Activated T-cell treated with anti-CD3 and anti-CD28 coated beads for 1 hour (primary cell): ENCODE data around the gene MCAT.

Experiments used
- DNase-seq: peaks from one replicate; pipeline ENCODE4 v3.0.0-alpha.2; 2020; ENCODE audit warnings: low read depth

The MCAT gene

DNA sequence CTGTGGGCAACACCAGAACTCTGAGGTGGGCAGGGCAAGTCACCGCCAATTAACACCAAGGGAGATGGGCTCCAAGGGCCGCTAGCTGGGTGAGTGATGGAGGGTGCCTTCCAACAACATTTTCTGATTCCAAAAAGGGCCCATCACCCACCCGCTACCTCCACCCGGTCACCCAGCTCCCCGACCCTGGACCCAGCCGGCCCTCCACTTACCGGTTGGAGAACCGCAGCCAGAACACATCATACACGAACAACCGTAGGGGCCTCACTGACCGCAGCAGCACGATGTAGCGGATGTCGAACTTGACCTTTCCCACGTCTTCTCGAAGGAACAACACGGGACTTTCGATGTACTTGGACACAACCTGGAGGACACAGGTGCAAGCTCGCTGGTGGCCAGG lies 29.0 kb upstream of the MCAT start:
- no peak for DNase-seq

- no peak for DNase-seq
Measured at GRCh38 chr22:43171607-43172006, 28.4 kb upstream of the MCAT start.

DNA sequence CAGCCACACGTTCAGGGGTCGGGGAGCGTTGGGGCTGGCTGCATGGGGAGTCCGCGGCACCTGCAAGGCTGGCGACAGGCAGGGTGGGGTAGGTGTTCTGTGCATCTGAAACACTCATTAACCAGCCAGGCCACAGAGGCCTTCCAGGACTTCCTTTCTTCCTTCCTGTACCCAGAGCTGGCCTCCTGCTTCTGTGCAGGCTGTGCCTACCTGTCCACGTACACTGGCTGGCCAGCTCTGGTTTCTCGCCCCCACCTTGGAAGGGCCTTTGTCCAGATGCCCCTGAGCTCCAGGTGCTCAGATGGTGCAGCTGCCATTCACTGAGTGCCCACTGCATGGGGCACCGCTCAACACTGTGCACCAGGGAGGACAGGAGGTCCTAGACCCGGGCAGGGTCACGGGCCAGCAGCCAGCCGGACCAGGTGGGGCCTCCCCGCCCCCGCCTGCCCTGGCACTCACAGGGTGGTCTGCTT lies 27.9 kb upstream of the MCAT start:
- DNase-seq, result no peak

GRCh38 chr22:43170131-43170480 lies 26.9 kb upstream of the MCAT start:
- DNase-seq, result no peak

DNA sequence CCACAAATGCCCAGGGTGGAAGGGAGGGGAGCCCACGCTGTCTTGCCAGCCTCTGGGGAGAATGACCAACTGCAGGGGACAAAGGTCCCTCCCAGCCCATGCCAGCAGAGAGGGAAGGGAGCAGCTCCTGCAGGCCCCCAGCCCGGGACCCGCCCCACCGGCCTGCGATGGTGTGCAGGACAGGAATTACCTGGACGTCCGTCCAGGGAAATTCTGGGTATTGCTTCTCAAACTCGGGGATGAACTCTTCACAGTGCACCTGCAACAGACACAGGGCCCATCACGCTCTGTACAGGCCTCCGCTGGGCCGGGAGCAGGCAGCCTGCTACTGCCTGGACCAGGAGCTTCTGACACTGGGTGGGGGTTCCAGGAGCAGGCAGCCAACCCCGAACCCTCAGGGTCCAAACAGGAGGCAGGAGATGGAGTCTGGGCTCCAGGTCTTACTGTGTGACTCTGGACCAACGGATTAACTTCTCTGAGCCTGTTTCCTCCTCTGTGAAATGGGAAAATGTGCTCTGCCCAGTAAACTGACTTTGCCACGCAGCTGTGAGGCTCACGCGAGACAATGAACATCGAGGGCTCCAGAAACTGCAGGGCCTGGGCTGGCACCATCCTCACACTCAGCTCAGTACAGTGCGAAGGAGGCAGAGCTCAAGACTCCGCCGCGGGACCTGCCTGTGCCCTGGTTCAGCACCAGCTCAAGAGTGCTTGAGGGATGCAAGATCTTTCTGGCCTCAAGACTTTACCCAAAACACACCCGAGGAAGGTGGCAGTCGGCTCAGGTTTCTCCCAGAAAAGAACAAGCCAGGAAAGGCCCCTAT lies 26.3 kb upstream of the MCAT start:
- DNase-seq, result no peak

- DNase-seq, result no peak
Measured at GRCh38 chr22:43168471-43169309, 25.5 kb upstream of the MCAT start.

GRCh38 chr22:43167001-43167589 lies 23.9 kb upstream of the MCAT start:
- no peak for DNase-seq

DNA sequence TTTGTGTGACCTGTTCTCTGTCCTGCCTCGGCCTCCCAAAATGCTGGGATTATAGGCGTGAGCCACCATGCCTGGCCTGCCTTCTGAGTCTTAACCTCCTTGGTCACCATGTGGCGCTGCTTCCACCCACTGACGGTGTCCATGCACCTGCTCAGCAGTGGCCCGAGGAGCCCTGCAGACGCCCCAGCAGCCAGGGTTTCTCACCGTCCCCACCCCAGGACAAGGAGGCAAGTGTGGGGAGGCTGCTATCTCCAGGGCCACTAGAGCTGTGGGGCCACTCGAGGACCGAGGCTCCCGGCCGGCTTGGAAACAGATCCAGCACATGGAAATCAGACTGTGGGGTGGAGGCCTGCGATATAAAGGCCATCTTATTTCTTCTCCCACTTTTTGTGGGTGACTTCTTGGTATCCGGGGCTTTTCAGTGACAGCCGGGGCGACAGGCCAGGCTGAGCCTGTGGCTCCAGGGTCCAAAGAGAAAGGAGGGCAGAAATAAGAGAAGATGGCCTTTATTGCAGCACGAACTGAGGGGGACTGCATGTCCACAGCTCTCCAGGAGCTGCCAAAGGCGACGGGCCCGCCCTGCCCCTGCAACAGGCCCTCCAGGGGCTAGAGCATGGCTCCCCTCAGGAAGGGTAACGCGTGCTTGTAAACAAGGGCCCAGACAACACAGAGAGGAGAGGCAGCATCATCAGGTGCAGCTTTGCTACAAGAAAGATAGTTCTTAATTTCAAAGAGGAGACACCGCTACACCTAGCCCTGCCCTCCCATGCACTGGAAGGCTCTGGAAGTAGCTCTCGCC lies 23.1 kb upstream of the MCAT start:
- no peak for DNase-seq

DNA sequence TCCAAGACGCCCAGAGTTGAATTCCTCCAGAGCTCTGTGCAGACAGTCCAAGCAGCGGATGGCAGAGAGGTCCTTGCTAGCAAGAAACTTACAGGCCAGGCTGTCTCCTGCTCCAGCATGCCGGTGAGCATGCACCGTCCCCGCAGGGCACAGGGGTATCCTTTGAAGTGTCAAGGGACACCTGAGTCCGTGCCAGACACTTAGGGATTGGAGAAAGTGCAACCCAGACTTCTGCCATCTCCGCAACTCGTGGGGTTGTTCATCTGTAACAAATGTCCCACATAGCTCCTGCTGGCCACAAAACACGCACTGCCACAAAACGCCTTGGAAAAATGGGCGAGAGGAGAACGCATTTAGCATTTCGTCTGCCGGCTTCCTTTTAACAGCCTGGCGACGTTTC lies 21.4 kb upstream of the MCAT start:
- no peak for DNase-seq

DNA sequence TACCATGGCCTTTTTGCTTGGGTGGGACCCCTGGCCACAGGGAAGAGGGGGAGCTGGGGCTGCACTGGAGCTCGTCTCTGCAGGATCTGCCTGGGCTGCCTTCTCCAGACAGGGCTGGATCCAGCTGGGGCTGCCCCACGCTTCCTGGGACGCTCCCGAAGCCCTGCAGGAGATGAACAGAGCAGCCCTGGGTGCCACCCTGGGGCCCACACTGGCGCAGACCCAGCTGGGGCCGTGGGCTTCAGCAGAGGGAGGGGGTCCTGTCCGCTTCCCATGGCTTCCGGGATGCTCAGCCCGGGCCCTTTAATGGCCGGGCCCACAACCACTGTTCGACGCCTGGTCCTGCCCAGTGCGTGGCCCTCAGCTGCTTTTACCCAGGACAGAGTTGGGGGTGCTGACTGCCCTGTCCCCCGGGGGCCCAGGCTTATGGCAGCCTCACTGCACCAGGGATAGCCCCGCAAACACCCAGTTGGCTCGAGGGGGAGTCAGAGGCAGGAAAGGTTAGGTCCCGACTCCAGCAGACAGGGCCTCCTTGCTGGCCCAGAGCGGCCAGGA lies 20.1 kb upstream of the MCAT start:
- DNase-seq, result no peak

- DNase-seq, result no peak
Measured at GRCh38 chr22:43162412-43163150, 19.4 kb upstream of the MCAT start.

DNA sequence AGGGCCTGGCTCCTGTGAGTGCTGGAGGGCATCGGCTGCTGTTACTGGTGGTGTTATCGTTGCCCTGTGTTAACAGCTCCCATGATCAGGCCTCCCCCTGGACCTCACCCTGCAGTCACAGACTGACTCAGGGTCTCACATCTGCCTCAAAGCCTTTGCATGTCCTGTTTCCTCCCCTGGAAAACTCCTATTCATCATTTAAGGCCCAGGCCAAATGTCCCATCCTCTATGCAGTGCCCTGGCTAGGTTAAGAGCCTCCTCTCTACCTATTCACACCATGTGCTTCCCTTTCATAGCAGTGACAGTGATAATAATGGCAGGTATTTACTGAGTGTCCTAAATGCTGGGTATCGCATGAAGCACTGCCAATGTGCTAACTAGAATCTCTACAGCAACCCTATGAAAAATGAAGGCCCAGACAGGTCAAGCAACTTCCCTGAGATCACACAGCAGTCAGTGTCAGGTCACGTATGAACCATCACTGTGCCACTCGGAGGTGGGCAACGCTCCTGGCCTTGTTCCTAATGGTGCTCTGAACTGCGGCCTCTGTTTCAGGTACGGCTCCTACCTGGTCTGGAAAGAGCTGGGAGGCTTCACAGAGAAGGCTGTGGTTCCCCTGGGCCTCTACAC lies 17.4 kb upstream of the MCAT start:
- DNase-seq, result no peak

DNA sequence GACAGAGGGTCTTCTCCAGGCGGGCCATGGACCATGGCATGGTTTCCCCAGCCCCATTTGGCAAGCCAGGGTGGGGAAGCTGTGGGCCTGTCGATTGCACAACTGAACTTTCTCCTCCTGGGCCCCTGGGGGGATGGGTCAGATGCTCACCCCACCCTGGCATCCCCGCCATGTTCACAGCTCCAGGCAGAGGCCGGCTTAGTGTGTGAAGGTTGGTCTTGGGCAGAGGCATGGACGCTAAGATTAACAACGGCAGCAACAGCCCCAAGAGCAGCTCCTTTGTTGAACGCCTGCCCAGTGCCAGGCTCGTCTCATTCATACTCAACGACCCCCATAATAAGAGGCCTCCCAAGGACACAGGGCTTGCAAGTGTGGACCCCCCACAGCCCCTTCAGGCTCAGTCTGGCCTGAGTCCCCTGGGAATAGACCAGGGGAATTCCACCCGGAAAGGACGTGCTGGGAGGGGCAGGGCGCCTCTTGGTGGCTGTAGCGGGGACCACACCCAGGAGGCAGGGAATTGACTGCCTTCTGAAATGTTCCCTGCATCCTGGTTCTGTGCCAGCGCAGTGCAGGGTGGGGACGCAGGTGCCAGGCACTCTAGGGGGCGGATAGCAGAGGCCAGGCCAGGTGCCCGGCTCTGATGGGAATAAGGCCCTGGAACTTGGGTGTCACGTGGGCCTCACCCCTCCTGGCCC lies 16.4 kb upstream of the MCAT start:
- DNase-seq, result no peak

- DNase-seq, result no peak
Measured at GRCh38 chr22:43158778-43159483, 15.7 kb upstream of the MCAT start.

GRCh38 chr22:43157874-43158546 lies 14.8 kb upstream of the MCAT start:
- no peak for DNase-seq

- DNase-seq, result no peak
Measured at GRCh38 chr22:43156413-43156812, 13.2 kb upstream of the MCAT start.

DNA sequence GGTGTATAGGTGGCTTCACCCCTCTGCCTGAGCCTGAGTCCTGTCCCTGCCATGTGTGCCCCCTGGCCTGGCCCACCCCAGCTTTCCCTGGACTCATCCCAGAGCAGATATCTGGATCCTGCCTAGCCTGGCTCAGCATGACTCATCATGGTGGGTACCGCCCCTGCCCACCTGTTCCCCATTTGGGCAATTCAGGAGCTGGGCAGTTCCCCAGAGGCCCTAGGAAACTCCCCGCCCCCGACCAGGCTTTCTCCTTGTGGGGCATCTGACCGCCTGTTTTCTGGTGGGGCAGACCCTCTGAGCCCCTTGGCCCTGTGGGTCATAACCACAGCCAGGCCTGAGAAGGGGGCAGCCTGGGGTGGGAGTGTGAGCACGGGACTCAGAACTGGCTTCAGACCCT lies 12.6 kb upstream of the MCAT start:
- no peak for DNase-seq

- DNase-seq, result no peak
Measured at GRCh38 chr22:43154887-43155536, 11.8 kb upstream of the MCAT start.
